CD4-positive, alpha-beta T cell treated with Interferon gamma for 1 hour (primary cell): ENCODE results near the gene AP4M1.
"Not testable (repeated sequence)": the region's sequence is repeated elsewhere in the genome, so short reads cannot be mapped to it uniquely, and the experiment has no call there.

Source experiments
- DNase-seq: peaks from one replicate; pipeline ENCODE4 v3.0.0-alpha.2; 2020

AP4M1 gene

GRCh38 chr7:100132697-100133151, 31.3 kb downstream of the AP4M1 start:
- peak; percentile 67 for DNase-seq

DNA sequence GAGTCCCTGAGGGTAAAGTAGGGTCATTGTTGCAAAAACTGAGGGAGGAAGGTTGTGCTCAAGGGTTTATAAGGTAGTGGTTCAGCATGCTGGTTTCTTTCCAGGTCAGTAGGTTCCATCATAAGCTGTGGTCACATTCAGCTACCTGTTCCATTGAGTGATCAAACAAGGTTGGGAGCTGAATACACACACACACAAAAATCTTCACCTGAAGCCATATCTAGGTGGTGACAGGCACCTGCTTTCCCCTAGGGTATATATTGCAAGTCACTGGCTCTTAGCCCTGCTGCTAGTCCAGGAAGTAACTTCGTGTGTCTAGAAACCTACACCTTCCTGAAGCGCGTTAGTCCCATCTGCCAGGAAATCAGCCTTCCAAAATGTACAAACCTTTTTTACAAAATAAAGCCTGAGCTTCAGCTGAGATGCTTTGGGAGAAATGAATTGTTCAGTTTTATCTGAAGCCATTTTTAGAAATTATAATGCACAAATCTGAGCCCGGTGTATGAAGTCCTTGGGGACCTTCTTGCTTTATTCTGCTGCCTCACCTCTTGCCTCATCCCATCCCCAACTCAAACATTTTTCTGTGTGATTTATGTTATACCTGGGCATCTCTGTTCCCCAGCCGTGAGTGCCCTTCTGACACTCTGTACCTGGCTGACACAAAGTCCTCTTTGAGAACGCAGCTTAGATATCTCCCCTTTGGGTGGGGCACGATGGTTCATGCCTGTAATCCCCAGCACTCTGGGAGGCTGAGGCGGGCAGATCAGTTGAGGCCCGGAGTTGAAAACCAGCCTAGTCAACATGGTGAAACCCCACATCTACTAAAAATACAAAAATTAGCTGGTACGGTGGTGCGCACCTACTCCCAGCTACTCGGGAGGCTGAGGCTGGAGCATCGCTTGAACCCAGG, 36.7 kb downstream of the AP4M1 start:
- DNase-seq = no peak

DNA sequence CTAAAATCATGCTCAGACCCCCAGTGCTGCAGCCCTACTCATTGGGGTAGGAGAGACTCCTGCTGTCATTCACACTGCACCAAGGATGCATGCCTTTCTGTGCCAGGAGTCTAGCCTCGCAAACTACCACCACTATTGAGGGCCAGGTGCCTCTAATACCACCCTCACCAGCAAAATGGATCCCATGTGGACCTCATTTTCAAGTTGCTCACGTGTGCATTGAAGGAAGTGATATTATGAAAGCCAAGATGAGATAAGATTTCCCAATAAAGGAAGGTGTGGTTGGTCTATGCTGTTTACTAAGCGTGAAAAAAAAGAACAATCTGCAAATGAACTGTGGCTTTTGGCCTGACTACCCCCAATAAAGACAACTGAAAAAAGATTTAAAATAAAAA, 40.1 kb downstream of the AP4M1 start:
- no peak for DNase-seq

DNA sequence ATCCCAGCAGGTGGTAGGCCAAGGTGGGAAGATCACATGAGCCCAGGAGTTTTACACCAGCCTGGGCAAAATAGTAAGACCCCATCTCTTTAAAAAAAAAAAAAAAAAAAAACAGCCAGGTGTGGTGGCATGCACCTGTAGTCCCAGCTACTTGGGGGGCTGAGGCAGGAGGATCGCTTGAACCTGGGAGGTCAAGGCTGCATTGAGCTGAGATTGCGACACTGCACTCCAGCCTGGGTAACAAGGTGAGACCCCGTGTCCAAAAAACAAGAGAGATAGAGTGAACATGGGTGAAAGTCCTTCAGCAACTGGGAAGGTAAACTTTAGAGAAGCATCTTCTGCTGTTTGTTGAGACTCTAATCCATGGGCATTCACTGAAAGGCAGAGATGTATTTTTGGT, 41.0 kb downstream of the AP4M1 start:
- no peak for DNase-seq

- not testable (repeated sequence) for DNase-seq
Observed at GRCh38 chr7:100146350-100146749, 44.9 kb downstream of the AP4M1 start.

GRCh38 chr7:100147278-100147677, 45.8 kb downstream of the AP4M1 start:
- no peak for DNase-seq

GRCh38 chr7:100148225-100148558, 46.7 kb downstream of the AP4M1 start:
- DNase-seq = no peak

DNA sequence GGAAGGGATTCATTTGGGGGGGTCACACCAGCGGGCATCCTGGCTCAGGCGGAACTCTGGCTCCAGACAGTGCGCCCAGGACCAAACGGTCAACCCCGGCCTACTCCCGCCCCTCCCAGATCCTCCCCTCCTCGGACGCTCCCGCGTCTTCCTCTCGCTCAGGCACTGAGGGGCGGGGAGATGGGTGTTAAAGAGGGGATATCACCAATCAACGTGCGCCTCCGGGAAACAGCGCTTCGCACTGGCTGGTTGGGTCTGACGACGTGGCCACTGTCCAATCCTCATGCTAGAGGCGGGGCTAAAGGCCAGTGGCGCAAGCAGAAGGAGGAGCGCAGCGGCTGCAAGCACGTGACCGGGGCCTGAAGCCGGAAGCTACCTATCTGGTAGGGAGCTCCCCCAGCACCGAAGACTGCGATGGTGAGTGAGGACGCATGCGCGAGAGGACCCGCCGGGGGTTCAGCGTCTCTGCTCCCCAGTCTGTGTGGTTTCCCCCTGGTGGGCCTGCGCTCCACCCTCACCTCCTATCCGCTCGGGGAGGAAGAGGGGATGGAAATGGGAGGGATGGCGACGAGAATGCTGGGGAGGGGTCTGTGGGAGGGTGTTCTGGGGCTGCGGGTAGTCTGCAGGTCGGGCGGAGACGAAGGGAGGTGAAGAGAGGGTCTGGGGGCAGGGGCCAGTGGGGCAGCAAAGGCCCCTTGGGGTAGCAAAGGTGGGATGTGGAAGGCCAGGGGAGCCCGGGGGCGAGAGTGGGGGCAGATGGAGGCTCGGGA, 47.3 kb downstream of the AP4M1 start, which contains the start of gene LAMTOR4:
LAMTOR4 (plus strand) TSS at position 360 of the 770 bp plus-strand sequence; CDS start at position 415, 55 bp downstream.
- peak; percentile 100 for DNase-seq

DNA sequence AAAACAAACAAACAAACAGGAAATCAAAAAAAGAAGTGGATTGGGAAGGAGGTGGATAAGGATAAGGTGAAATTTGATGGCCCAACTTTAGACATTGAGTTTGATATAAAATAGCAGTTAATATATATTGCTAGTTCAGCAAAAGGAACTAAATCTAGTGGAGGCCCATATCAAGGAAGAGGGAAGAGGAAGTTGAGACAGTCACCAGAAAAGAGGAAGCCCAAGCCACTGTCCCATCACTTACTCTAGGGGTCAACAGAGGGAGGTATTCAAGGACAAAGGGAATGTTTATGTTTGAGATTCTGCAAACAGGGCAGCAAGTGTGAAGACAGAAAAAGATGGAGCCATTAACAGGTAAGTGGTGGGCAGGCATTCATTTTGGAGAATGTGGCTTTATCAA, 51.0 kb downstream of the AP4M1 start:
- no peak for DNase-seq

- DNase-seq = no peak
Observed at GRCh38 chr7:100152937-100153666, 51.7 kb downstream of the AP4M1 start.

- DNase-seq = no peak
Observed at GRCh38 chr7:100153708-100154535, 52.5 kb downstream of the AP4M1 start.

GRCh38 chr7:100154651-100155491, 53.4 kb downstream of the AP4M1 start:
- no peak for DNase-seq

DNA sequence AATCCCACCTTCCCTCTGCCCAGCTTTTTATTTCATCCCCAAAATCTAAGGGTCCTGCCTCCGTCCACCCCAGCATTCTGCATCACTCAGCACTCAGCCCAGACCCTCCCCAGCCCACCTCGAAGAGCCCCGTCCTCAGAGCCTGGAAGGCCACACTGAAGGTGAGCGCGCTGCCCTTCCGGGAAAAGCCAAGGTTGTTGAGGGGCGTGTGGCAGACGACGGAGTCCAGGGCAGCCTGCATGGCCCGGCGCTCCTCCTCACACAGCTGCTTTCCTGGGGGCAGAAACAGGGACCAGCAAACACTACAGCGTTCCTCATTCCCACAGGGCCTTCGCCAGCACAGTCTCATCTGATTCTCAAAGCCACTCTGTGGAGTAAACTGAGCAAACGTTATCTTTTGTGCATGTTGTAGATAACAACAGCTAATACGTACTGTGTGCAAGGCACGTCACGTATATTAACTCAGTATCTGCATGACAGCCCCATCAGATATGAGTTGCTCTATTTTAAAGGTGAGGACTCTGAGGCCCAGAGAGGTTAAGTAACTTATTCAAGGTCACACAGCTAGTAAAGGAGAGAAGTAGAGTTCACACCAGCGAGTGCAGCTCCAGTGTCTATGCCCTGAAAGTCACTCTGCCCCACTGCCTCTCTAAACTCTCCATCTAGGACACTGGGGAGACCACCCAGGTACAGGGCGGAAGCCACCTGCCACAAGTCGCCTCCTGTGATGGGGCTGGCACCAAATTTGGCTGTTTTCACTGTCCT, 54.3 kb downstream of the AP4M1 start:
- no peak for DNase-seq

GRCh38 chr7:100156331-100157068, 55.1 kb downstream of the AP4M1 start:
- DNase-seq = peak; percentile 16

- DNase-seq = no peak
Observed at GRCh38 chr7:100157069-100157333, 55.6 kb downstream of the AP4M1 start.

- no peak for DNase-seq
Observed at GRCh38 chr7:100157334-100158228, 56.1 kb downstream of the AP4M1 start.
